HK-2 (cell line): ENCODE measurements around the gene TRIM66.
A peak's percentile ranks its signal among the peaks of the same experiment; 100 is the strongest.

Source experiments
- DNase-seq: peaks from one replicate; pipeline ENCODE4 v3.0.0-alpha.2; 2018; ENCODE audit not compliant: unreplicated experiment

TRIM66 gene

GRCh38 chr11:8566613-8567210, 115.8 kb downstream of the TRIM66 start:
- peak; percentile 1 for DNase-seq

GRCh38 chr11:8564526-8564925, 117.9 kb downstream of the TRIM66 start:
- DNase-seq, result no peak
